Upper lobe of left lung (tissue), 6 donors: ENCODE data around the gene SERPINA12. TPM values are rescaled to one million over a fixed set of nuclear protein-coding genes. Genes with fewer than 3 reads are reported as not detected.

Source experiments
- ATAC-seq, 2 donors: fragments of 200-7000 bp; cut with Tn5 transposase; one replicate each; pipeline ENCODE4 v1.9.1; 2022; ENCODE audit warnings: mild to moderate bottlenecking in 2 of 2, moderate library complexity in 2 of 2; ENCODE audit not compliant: low FRiP score in 2 of 2
- DNase-seq, 2 donors: peaks; one replicate each; pipeline ENCODE4 v3.0.0-alpha.2; 2019 to 2020
- H3K27ac ChIP-seq, 4 donors: fragments of 200-600 bp; sonication (generic); one replicate each; pipeline ENCODE4 v1.5.1; 2016 to 2019
- H3K27me3 ChIP-seq, 4 donors: fragments of 200-600 bp; sonication (generic); one replicate each; pipeline ENCODE4 v1.5.1; 2017 to 2019
- H3K36me3 ChIP-seq, 4 donors: fragments of 200-600 bp; sonication (generic); one replicate each; pipeline ENCODE4 v1.5.1; 2016 to 2019
- H3K4me1 ChIP-seq, 4 donors: fragments of 200-600 bp; sonication (generic); one replicate each; pipeline ENCODE4 v1.5.1; 2018 to 2019
- H3K4me3 ChIP-seq, 4 donors: fragments of 200-600 bp; sonication (generic); one replicate each; pipeline ENCODE4 v1.5.1; 2017 to 2019; ENCODE audit warnings: mild to moderate bottlenecking in 2 of 4, moderate library complexity in 1 of 4
- H3K9me3 ChIP-seq, 4 donors: fragments of 200-600 bp; sonication (generic); one replicate each; pipeline ENCODE4 v1.5.1; 2018 to 2019
- EP300 ChIP-seq, 4 donors: sonication (generic); formaldehyde crosslinking; IDR thresholded peaks; one replicate each; pipeline ENCODE4 v1.5.1; 2017; ENCODE audit warnings: antibody characterized with exemption in 4 of 4, control low read depth in 2 of 4
- POLR2A ChIP-seq, 4 donors: fragments of 450-650 bp; IDR thresholded peaks; one replicate each; pipeline ENCODE4 v1.5.1; 2016 to 2017; ENCODE audit warnings: antibody characterized with exemption in 4 of 4, mild to moderate bottlenecking in 2 of 4
- POLR2AphosphoS5 ChIP-seq, 2 donors: sonication (generic); formaldehyde crosslinking; IDR thresholded peaks; one replicate each; pipeline ENCODE4 v1.5.1; 2017; ENCODE audit warnings: antibody characterized with exemption in 2 of 2
- WGBS, 2 donors: methylation state at CpG; one replicate each; pipeline ENCODE4 v1.1.5; 2017 to 2018; 5-methylcytosine and 5-hydroxymethylcytosine counted together
- total RNA-seq, 6 donors: library from RNA; depleted of rRNA in 4 of 6; stranded (reverse); fragments of >200 nt in 4 of 6; gene quantifications; one replicate each; pipeline versions ENCODE4 v1.1.0 to v1.2.1, GENCODE V29; 2016 to 2021
- TF ChIP-seq, protein P1 (sequence below), 6 experiments: fragments of 450-650 bp in 4 of 6; fragments of 200-600 bp in 2 of 6; sonication (generic) in 2 of 6; IDR thresholded peaks; one replicate each; pipeline ENCODE4 v1.5.1; 2016 to 2019; ENCODE audit warnings: antibody characterized with exemption in 6 of 6
- donor health status: DM: no; HTN: no; CAD: no; lungs with moderate emphysema.
- donor health status: DM: no; HTN: yes; CAD: no; lungs with severe emphysema.

The SERPINA12 gene
- total RNA-seq, 6 donors from 2014 or later = not detected

GRCh38 chr14:94548999-94549985 is 40.0 kb upstream of the SERPINA12 start:
- H3K4me3 ChIP-seq = no peak overlapping the region
- ATAC-seq = peak; percentile 74 to 78
- 24 to 27% methylated on average over 19 to 24 of the region's 24 CpGs for WGBS, 2 donors
- peak in 1 of 2 donors; percentile 39 for DNase-seq
- TF ChIP-seq POLR2AphosphoS5 (IDR thresholded peaks at IDR 0.05) (no peak), POLR2A (IDR thresholded peaks at IDR 0.05) (no peak)
- TF ChIP-seq, protein P1, sequence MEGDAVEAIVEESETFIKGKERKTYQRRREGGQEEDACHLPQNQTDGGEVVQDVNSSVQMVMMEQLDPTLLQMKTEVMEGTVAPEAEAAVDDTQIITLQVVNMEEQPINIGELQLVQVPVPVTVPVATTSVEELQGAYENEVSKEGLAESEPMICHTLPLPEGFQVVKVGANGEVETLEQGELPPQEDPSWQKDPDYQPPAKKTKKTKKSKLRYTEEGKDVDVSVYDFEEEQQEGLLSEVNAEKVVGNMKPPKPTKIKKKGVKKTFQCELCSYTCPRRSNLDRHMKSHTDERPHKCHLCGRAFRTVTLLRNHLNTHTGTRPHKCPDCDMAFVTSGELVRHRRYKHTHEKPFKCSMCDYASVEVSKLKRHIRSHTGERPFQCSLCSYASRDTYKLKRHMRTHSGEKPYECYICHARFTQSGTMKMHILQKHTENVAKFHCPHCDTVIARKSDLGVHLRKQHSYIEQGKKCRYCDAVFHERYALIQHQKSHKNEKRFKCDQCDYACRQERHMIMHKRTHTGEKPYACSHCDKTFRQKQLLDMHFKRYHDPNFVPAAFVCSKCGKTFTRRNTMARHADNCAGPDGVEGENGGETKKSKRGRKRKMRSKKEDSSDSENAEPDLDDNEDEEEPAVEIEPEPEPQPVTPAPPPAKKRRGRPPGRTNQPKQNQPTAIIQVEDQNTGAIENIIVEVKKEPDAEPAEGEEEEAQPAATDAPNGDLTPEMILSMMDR (IDR thresholded peaks at IDR 0.05) = peak; percentile 58 to 90 (median 70)
- no peaks in the 10 kb centered on the region for H3K27me3 ChIP-seq
- H3K9me3 ChIP-seq = peaks cover 0 to 4% (median 0%) of the 10 kb centered on the region in 4 donors
- no peaks in the 10 kb centered on the region for H3K4me1 ChIP-seq
- no peak overlapping the region for H3K27ac ChIP-seq
- no peaks in the 10 kb centered on the region for H3K36me3 ChIP-seq

DNA sequence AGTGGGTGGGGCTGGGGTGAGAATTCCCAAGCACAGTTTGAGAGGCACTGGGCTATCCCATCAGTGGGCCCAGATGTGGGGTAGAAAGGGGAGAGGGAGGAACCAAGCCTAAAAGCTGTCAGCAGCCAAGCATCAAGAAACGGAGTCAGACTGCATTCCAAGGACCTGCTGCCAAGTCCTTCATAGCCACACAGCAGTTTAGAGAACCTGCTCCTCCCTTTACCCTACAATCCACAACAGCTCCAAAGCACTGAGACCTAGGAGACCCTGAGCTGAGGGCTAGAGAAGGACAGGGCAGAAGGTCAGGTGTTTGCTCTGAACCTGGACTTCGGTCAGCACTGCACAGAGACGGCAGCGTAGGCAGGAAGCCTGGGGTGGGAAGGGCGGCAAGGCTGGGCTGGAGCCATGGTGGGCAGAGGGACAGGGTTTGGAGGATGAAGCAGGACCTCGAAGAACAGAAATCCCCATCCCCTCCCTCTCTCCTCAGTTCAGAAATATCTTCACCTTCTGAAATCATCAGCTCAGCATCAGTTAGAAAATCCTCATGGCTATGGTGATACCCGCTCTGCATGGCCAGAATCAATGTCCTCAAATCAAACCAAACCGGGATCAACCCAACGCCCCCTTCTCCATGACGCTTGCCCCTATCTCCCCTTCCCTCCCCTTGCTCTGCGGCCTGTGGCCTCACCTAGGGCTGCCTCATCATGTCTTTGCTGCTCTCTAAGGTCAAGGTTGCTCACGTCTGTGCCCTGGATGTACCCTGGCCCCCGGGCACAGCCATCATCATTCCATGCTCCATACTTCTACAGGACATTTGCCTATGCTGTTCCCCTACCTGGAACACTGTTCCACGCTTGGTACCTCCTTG is 39.1 kb upstream of the SERPINA12 start:
- 84 to 87% methylated on average over 14 of the region's 14 CpGs for WGBS, 2 donors

DNA sequence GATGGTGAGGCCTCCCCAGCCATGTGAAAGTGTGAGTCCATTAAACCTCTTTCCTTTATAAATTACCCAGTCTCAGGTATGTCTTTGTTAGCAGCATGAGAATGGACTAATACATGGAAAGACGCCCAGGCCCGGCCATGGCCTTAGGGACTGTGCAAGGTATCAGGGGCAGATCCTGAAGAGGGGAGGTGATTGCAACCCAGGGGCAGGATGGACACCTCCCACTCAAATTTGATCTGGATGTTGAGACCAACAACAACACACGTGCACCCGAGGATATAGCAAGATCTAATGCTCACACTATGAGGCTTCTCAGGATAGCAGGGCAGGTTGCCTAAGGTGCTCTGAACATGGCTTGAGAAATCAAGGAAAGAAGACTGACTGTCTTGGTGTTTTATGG is 38.5 kb upstream of the SERPINA12 start:
- no peaks in the 10 kb centered on the region for H3K36me3 ChIP-seq
- no peaks in the 10 kb centered on the region for H3K27me3 ChIP-seq
- TF ChIP-seq POLR2A (IDR thresholded peaks at IDR 0.05) = no peak
- no peak for TF ChIP-seq EP300 (IDR thresholded peaks at IDR 0.05)
- no peak for TF ChIP-seq POLR2AphosphoS5 (IDR thresholded peaks at IDR 0.05)
- TF ChIP-seq, protein P1 (IDR thresholded peaks at IDR 0.05) = no peak
- H3K4me1 ChIP-seq = no peaks in the 10 kb centered on the region
- DNase-seq = no peak
- WGBS, 2 donors = 69 to 98% methylated on average over 4 of the region's 4 CpGs
- peaks cover 0 to 4% (median 0%) of the 10 kb centered on the region in 4 donors for H3K9me3 ChIP-seq
- no peak overlapping the region for H3K27ac ChIP-seq
- no peak for ATAC-seq
- H3K4me3 ChIP-seq = no peak overlapping the region

More for the DNA sequence above, 39.1 kb upstream of the SERPINA12 start:
- TF ChIP-seq, protein P1 (IDR thresholded peaks at IDR 0.05) = no peak
- no peak for TF ChIP-seq EP300 (IDR thresholded peaks at IDR 0.05)
- TF ChIP-seq POLR2A (IDR thresholded peaks at IDR 0.05) = no peak
- no peak for TF ChIP-seq POLR2AphosphoS5 (IDR thresholded peaks at IDR 0.05)
- ATAC-seq = peak in 1 of 2 donors; percentile 65
- Histone ChIP-seq H3K27ac (no peak overlapping the region), H3K4me3 (no peak overlapping the region), H3K27me3 (no peaks in the 10 kb centered on the region), H3K36me3 (no peaks in the 10 kb centered on the region), H3K9me3 (peaks cover 0 to 4% (median 0%) of the 10 kb centered on the region in 4 donors), H3K4me1 (no peaks in the 10 kb centered on the region)
- DNase-seq = no peak

DNA sequence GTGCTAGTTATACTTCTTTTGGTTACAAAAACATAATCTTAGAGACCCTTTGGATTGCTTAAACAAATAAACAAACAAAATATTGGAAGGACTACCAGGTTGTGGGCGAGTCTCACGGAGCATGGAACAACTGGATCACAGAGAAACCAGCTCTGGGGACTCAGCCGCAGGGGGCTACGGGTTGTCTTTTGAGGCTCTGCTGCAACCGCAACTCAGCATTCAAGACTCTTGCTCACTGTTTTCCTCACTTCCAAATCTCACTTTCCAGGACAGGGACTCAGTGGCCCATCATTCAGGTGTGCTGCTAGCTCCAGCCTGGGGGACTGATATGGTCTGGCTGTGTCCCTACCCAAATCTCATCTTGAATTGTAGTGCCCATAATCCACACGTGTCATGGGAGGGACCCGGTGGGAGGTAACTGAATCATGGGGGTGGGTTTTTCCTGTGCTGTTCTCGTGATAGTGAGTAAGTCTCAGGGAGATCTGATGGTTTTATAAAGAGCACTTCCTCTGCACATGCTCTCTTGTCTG is 37.9 kb upstream of the SERPINA12 start:
- 82 to 96% methylated on average over 8 of the region's 8 CpGs for WGBS, 2 donors
- ATAC-seq (no peak), DNase-seq (no peak)
- Histone ChIP-seq H3K36me3 (no peaks in the 10 kb centered on the region), H3K27ac (no peak overlapping the region), H3K4me3 (no peak overlapping the region), H3K27me3 (no peaks in the 10 kb centered on the region), H3K4me1 (no peaks in the 10 kb centered on the region), H3K9me3 (peaks cover 0 to 4% (median 0%) of the 10 kb centered on the region in 4 donors)
- TF ChIP-seq POLR2AphosphoS5 (IDR thresholded peaks at IDR 0.05) = no peak
- no peak for TF ChIP-seq POLR2A (IDR thresholded peaks at IDR 0.05)
- TF ChIP-seq, protein P1 (IDR thresholded peaks at IDR 0.05) = no peak
- no peak for TF ChIP-seq EP300 (IDR thresholded peaks at IDR 0.05)
